GM21367 (cell line): ENCODE results near the gene MMS19.
A peak's percentile ranks its signal among the peaks of the same experiment; 100 is the strongest.
"Not testable (repeated sequence)": the region's sequence is repeated elsewhere in the genome, so short reads cannot be mapped to it uniquely, and the experiment has no call there.

Experiments used
- ATAC-seq: cut with Tn5 transposase; IDR thresholded peaks from one replicate; pipeline ENCODE4 v1.9.1; 2021; ENCODE audit not compliant: unreplicated experiment

MMS19 gene

GRCh38 chr10:97468781-97469180 is 29.4 kb downstream of the MMS19 start:
- ATAC-seq = not testable (repeated sequence)

GRCh38 chr10:97468162-97468561 is 30.1 kb downstream of the MMS19 start:
- no peak for ATAC-seq

- ATAC-seq = no peak
Observed at GRCh38 chr10:97466755-97467154, 31.5 kb downstream of the MMS19 start.

- no peak for ATAC-seq
Observed at GRCh38 chr10:97465982-97466381, 32.2 kb downstream of the MMS19 start.

GRCh38 chr10:97464226-97464625 is 34.0 kb downstream of the MMS19 start:
- no peak for ATAC-seq

- no peak for ATAC-seq
Observed at GRCh38 chr10:97463363-97464132, 34.7 kb downstream of the MMS19 start.

- no peak for ATAC-seq
Observed at GRCh38 chr10:97462309-97462708, 35.9 kb downstream of the MMS19 start.

GRCh38 chr10:97459933-97460332 is 38.3 kb downstream of the MMS19 start:
- ATAC-seq = no peak

- no peak for ATAC-seq
Observed at GRCh38 chr10:97459111-97459510, 39.1 kb downstream of the MMS19 start.

- no peak for ATAC-seq
Observed at GRCh38 chr10:97456686-97457065, 41.5 kb downstream of the MMS19 start.

GRCh38 chr10:97456034-97456685 is 42.1 kb downstream of the MMS19 start:
- ATAC-seq = no peak

- ATAC-seq = no peak
Observed at GRCh38 chr10:97454330-97455036, 43.7 kb downstream of the MMS19 start.

- ATAC-seq = no peak
Observed at GRCh38 chr10:97452352-97452751, 45.9 kb downstream of the MMS19 start.

GRCh38 chr10:97451605-97452004 is 46.6 kb downstream of the MMS19 start:
- ATAC-seq = no peak

- no peak for ATAC-seq
Observed at GRCh38 chr10:97450828-97451227, 47.4 kb downstream of the MMS19 start.

- ATAC-seq = peak; percentile 84
Observed at GRCh38 chr10:97445722-97446639, 52.2 kb downstream of the MMS19 start, which contains the start of the genes EXOSC1 and ZDHHC16. TSS of gene EXOSC1 (minus strand) at chr10:97446006. CDS start at chr10:97445985, 21 bp downstream. TSS of gene ZDHHC16 (plus strand) at chr10:97446175. CDS start at chr10:97451676, 5,501 bp downstream.

GRCh38 chr10:97445357-97445721 is 52.9 kb downstream of the MMS19 start:
- ATAC-seq = no peak

- no peak for ATAC-seq
Observed at GRCh38 chr10:97444212-97444611, 54.0 kb downstream of the MMS19 start.

GRCh38 chr10:97442277-97442676 is 55.9 kb downstream of the MMS19 start:
- no peak for ATAC-seq

- ATAC-seq = no peak
Observed at GRCh38 chr10:97435211-97435610, 63.0 kb downstream of the MMS19 start.

GRCh38 chr10:97434557-97434956 is 63.7 kb downstream of the MMS19 start:
- no peak for ATAC-seq
